A549 (cell line): ENCODE measurements around the gene LSM14B. TPM values are rescaled to one million over a fixed set of nuclear protein-coding genes. Genes with fewer than 3 reads are reported as not detected.

Experiments
- ATAC-seq, 2 experiments: fragments of 200-7000 bp in 1 of 2; fragments of >200 bp in 1 of 2; cut with Nextera tagmentation in 1 of 2; cut with Tn5 transposase in 1 of 2; 3 replicates each; pipeline versions ENCODE4 v1.8.0 to v1.9.1; 2018 to 2020; ENCODE audit warnings: mild to moderate bottlenecking in 1 of 2, moderate library complexity in 1 of 2
- CTCF ChIA-PET: fragments of 300-600 bp; sonication (Branson Sonifier 250); formaldehyde crosslinking; extraction: SDS; loops from one replicate; lab custom pipeline; 2021; ENCODE audit warnings: antibody characterized with exemption, inconsistent platforms; lab: Yijun Ruan, JAX
- POLR2A ChIA-PET: fragments of 350-600 bp; formaldehyde crosslinking; extraction: SDS; loops from one replicate; lab custom pipeline; 2021; ENCODE audit warnings: antibody characterized with exemption, inconsistent platforms; lab: Yijun Ruan, JAX
- DNase-seq, 2 experiments: peaks; one replicate each; pipeline versions ENCODE4 v3.0.0 to v3.0.0-alpha.2; 2011 to 2016; ENCODE audit warnings: low read depth in 1 of 2, low spot score in 1 of 2
- FAIRE-seq: peaks from 2 replicates; lab custom pipeline; 2011; peaks lifted over from hg19 to GRCh38; lab: Jason Lieb, UNC
- H3K27ac ChIP-seq, 2 experiments: fragments of >200 bp; sonication (Bioruptor Twin); formaldehyde crosslinking; 3 replicates each; pipeline ENCODE4 v1.5.1; 2016 to 2017
- H3K4me1 ChIP-seq: fragments of >200 bp; sonication (Bioruptor Twin); formaldehyde crosslinking; 3 replicates; pipeline ENCODE4 v1.6.1; 2016
- H3K4me2 ChIP-seq: fragments of >200 bp; sonication (Bioruptor Twin); formaldehyde crosslinking; 3 replicates; pipeline ENCODE4 v1.6.1; 2016
- H3K4me3 ChIP-seq: fragments of >200 bp; sonication (Bioruptor Twin); formaldehyde crosslinking; 3 replicates; pipeline ENCODE4 v1.5.1; 2016
- H3K9me3 ChIP-seq: fragments of >200 bp; sonication (Bioruptor Twin); formaldehyde crosslinking; 3 replicates; pipeline ENCODE4 v1.6.1; 2016
- BCL3 ChIP-seq: fragments of >200 bp; sonication (Bioruptor Twin); formaldehyde crosslinking; IDR thresholded peaks from 3 replicates; pipeline ENCODE4 v1.6.1; 2016
- CEBPB ChIP-seq, 2 experiments: fragments of >200 bp in 1 of 2; sonication (Bioruptor Twin) in 1 of 2; formaldehyde crosslinking in 1 of 2; IDR thresholded peaks; 2 replicates each; pipeline ENCODE4 v1.6.1; 2012 to 2016
- CHD2 ChIP-seq: fragments of 150-350 bp; IDR thresholded peaks from 2 replicates; pipeline ENCODE4 v1.6.1; 2014; ENCODE audit warnings: low read length; ENCODE audit not compliant: partially characterized antibody
- CHD4 ChIP-seq: fragments of 200-600 bp; sonication (generic); IDR thresholded peaks from 2 replicates; pipeline ENCODE4 v1.6.1; 2016; ENCODE audit warnings: antibody characterized with exemption, mild to moderate bottlenecking, borderline replicate concordance
- E2F6 ChIP-seq: IDR thresholded peaks from 2 replicates; pipeline ENCODE4 v1.6.1; 2012; ENCODE audit warnings: low read depth, borderline replicate concordance
- EHF ChIP-seq: fragments of 250-450 bp; sonication (Bioruptor Pico); IDR thresholded peaks from 2 replicates; pipeline ENCODE4 v1.5.0; 2020; ENCODE audit warnings: mild to moderate bottlenecking
- ELK1 ChIP-seq: fragments of 150-350 bp; IDR thresholded peaks from 2 replicates; pipeline ENCODE4 v1.6.1; 2014; ENCODE audit warnings: low read depth, mild to moderate bottlenecking, low read length
- ESRRA ChIP-seq: fragments of 150-350 bp; IDR thresholded peaks from 2 replicates; pipeline ENCODE4 v1.6.1; 2014; ENCODE audit warnings: mild to moderate bottlenecking, low read length, borderline replicate concordance
- FOXS1 ChIP-seq: fragments of 250-450 bp; sonication (Bioruptor Pico); IDR thresholded peaks from 2 replicates; pipeline ENCODE4 v1.5.0; 2020; ENCODE audit warnings: mild to moderate bottlenecking, moderate library complexity
- GATA3 ChIP-seq: IDR thresholded peaks from 2 replicates; pipeline ENCODE4 v1.6.1; 2012; ENCODE audit warnings: borderline replicate concordance
- HES2 ChIP-seq: fragments of >200 bp; sonication (Bioruptor Twin); formaldehyde crosslinking; IDR thresholded peaks from 2 replicates; pipeline ENCODE4 v1.6.1; 2016
- HOXB13 ChIP-seq: fragments of 250-450 bp; sonication (Bioruptor Pico); IDR thresholded peaks from 2 replicates; pipeline ENCODE4 v1.5.0; 2020; ENCODE audit warnings: low read depth, mild to moderate bottlenecking, moderate library complexity
- HOXB5 ChIP-seq: fragments of 250-450 bp; sonication (Bioruptor Pico); IDR thresholded peaks from 2 replicates; pipeline ENCODE4 v1.5.0; 2020; ENCODE audit warnings: mild to moderate bottlenecking, moderate library complexity
- JUN ChIP-seq, 2 experiments: fragments of >200 bp; sonication (Bioruptor Twin); formaldehyde crosslinking; IDR thresholded peaks; 2 replicates in 1 of 2; 3 replicates in 1 of 2; pipeline ENCODE4 v1.6.1; 2016 to 2017
- JUNB ChIP-seq: fragments of >200 bp; sonication (Bioruptor Twin); formaldehyde crosslinking; IDR thresholded peaks from 2 replicates; pipeline ENCODE4 v1.6.1; 2016
- KDM5A ChIP-seq: fragments of 200-600 bp; sonication (generic); IDR thresholded peaks from 2 replicates; pipeline ENCODE4 v1.6.1; 2016; ENCODE audit warnings: antibody characterized with exemption, mild to moderate bottlenecking
- MAFK ChIP-seq: fragments of 450-650 bp; IDR thresholded peaks from 2 replicates; pipeline ENCODE4 v1.6.1; 2014; ENCODE audit not compliant: partially characterized antibody
- MAZ ChIP-seq: fragments of 150-350 bp; IDR thresholded peaks from 2 replicates; pipeline ENCODE4 v1.6.1; 2014; ENCODE audit warnings: antibody characterized with exemption, low read depth, low read length, borderline replicate concordance
- MYC ChIP-seq: IDR thresholded peaks from 2 replicates; pipeline ENCODE4 v1.6.1; 2012; ENCODE audit warnings: mild to moderate bottlenecking, inconsistent platforms, low read length, improper control_type of control experiment, borderline replicate concordance
- NFE2L2 ChIP-seq: fragments of 150-350 bp; conservative IDR thresholded peaks from 2 replicates; pipeline ENCODE4 v1.6.1; 2014; ENCODE audit warnings: low read length
- POLR2AphosphoS2 ChIP-seq: conservative IDR thresholded peaks from 2 replicates; pipeline ENCODE4 v1.6.1; 2012; ENCODE audit warnings: low read length, improper control_type of control experiment, inconsistent platforms
- RAD21 ChIP-seq, 2 experiments: fragments of >200 bp in 1 of 2; sonication (Bioruptor Twin) in 1 of 2; formaldehyde crosslinking in 1 of 2; IDR thresholded peaks in 1 of 2; conservative IDR thresholded peaks in 1 of 2; 2 replicates in 1 of 2; 3 replicates in 1 of 2; pipeline ENCODE4 v1.6.1; 2012 to 2018; ENCODE audit warnings: inconsistent platforms in 1 of 2
- RCOR1 ChIP-seq: fragments of 150-350 bp; IDR thresholded peaks from 2 replicates; pipeline ENCODE4 v1.6.1; 2014; ENCODE audit warnings: antibody characterized with exemption, low read length, low read depth
- RFX5 ChIP-seq: fragments of 450-650 bp; IDR thresholded peaks from 2 replicates; pipeline ENCODE4 v1.7.1; 2014; ENCODE audit warnings: antibody characterized with exemption, mild to moderate bottlenecking, moderate library complexity
- RNF2 ChIP-seq: fragments of 200-600 bp; sonication (generic); IDR thresholded peaks from 2 replicates; pipeline ENCODE4 v1.6.1; 2016; ENCODE audit warnings: low read depth, mild to moderate bottlenecking, antibody characterized with exemption, moderate library complexity, borderline replicate concordance
- TP53 ChIP-seq: fragments of 250-450 bp; sonication (Bioruptor Pico); IDR thresholded peaks from 2 replicates; pipeline ENCODE4 v1.5.0; 2021; ENCODE audit warnings: mild to moderate bottlenecking, moderate library complexity
- ZC3H11A ChIP-seq: fragments of 450-650 bp; IDR thresholded peaks from 2 replicates; pipeline ENCODE4 v1.6.1; 2014; ENCODE audit warnings: antibody characterized with exemption, mild to moderate bottlenecking
- ZSCAN20 ChIP-seq: fragments of 250-450 bp; sonication (Bioruptor Pico); IDR thresholded peaks from 2 replicates; pipeline ENCODE4 v1.8.0; 2022; ENCODE audit warnings: mild to moderate bottlenecking, moderate library complexity
- WGBS: methylation state at CpG from one replicate; pipeline ENCODE4 v1.1.6; 2017; ENCODE audit errors: missing lambda C conversion rate; 5-methylcytosine and 5-hydroxymethylcytosine counted together
- polyA plus RNA-seq, 4 experiments: library from polyadenylated mRNA; depleted of rRNA in 3 of 4; stranded (reverse); fragments of >200 nt; fragmentation: RNase III in 1 of 4; extraction: RNeasy Plus Mini Kit Qiagen cat#74134 plus additional on column Dnase treatment in 1 of 4; gene quantifications; 2 replicates in 3 of 4; 3 replicates in 1 of 4; pipeline ENCODE4 v1.2.3, GENCODE V29; 2011 to 2017
- TF ChIP-seq, protein P1 (sequence below): fragments of 250-450 bp; sonication (Bioruptor Pico); IDR thresholded peaks from 2 replicates; pipeline ENCODE4 v1.5.0; 2021; ENCODE audit warnings: mild to moderate bottlenecking, moderate library complexity, borderline replicate concordance
- TF ChIP-seq, protein P2 (sequence below): IDR thresholded peaks from 2 replicates; pipeline ENCODE4 v1.6.1; 2012

The LSM14B gene
- polyA plus RNA-seq, 2 of the 4 experiments (the other 2 are of a cell fraction): 22.7 to 28.1 TPM

GRCh38 chr20:62116558-62117361, 5.5 kb upstream of the LSM14B start:
- H3K4me3 ChIP-seq: no peak overlapping the region
- ATAC-seq: no peak
- no peak overlapping the region for H3K27ac ChIP-seq
- WGBS: 79% methylated on average over 38 of the region's 38 CpGs
- FAIRE-seq: no peak
- no peak for DNase-seq
- POLR2A ChIA-PET: no interaction called here
- TF ChIP-seq CHD4 (no peak), HES2 (no peak), MYC (no peak), ZSCAN20 (CRISPR knock-in tag) (no peak), JUNB (no peak), ELK1 (no peak), HOXB13 (CRISPR knock-in tag) (no peak), HOXB5 (CRISPR knock-in tag) (no peak), ESRRA (no peak), JUN (IDR thresholded peaks at IDR 0.05) (no peak), RCOR1 (no peak), CHD2 (no peak)
- H3K9me3 ChIP-seq: peaks cover 40% of the 10 kb centered on the region
- CTCF ChIA-PET: interaction anchor here (1.5 to 3.9 kb wide), 2 partner anchors 18 to 27 kb away, joined by 7 to 15 read pairs; no protein-coding TSS in a partner anchor
- no peaks in the 10 kb centered on the region for H3K4me1 ChIP-seq
- no peak overlapping the region for H3K4me2 ChIP-seq

DNA sequence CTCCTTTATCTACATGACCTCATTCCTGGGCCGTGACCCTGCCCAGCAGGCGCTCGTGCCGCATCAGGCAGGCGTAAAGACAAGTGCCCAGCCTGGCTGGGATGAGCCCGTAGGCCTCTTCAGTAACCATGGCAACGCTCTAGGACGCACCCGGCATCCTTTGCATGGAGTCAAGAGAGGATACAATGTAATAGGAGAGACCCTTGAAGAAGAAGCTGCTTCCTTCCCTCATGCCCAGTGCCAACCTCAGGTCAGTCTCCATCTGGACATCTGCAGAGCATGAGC, 5.0 kb upstream of the LSM14B start:
- no peak for DNase-seq
- 45% methylated on average over 9 of the region's 9 CpGs for WGBS
- H3K27ac ChIP-seq: no peak overlapping the region
- CTCF ChIA-PET: interaction anchor here (1.5 to 3.9 kb wide), 2 partner anchors 18 to 27 kb away, joined by 7 to 15 read pairs; no protein-coding TSS in a partner anchor
- H3K4me1 ChIP-seq: no peaks in the 10 kb centered on the region
- no peak overlapping the region for H3K4me3 ChIP-seq
- POLR2A ChIA-PET: no interaction called here
- peaks cover 34% of the 10 kb centered on the region for H3K9me3 ChIP-seq
- no peak overlapping the region for H3K4me2 ChIP-seq
- FAIRE-seq: no peak
- no peak for ATAC-seq
- TF ChIP-seq CEBPB (IDR thresholded peaks at IDR 0.05) (no peak), POLR2AphosphoS2 (no peak), RFX5 (no peak), NFE2L2 (no peak), EHF (CRISPR knock-in tag) (no peak), BCL3 (no peak), RNF2 (no peak), MAZ (no peak), RAD21 (conservative IDR thresholded peaks at IDR 0.05 in 1 of 2, IDR thresholded peaks at IDR 0.05 in 1 of 2) (no peak), TP53 (CRISPR knock-in tag) (no peak), ZC3H11A (no peak), MAFK (no peak), E2F6 (no peak), GATA3 (no peak), FOXS1 (CRISPR knock-in tag) (no peak), KDM5A (no peak)
- TF ChIP-seq, protein P1, sequence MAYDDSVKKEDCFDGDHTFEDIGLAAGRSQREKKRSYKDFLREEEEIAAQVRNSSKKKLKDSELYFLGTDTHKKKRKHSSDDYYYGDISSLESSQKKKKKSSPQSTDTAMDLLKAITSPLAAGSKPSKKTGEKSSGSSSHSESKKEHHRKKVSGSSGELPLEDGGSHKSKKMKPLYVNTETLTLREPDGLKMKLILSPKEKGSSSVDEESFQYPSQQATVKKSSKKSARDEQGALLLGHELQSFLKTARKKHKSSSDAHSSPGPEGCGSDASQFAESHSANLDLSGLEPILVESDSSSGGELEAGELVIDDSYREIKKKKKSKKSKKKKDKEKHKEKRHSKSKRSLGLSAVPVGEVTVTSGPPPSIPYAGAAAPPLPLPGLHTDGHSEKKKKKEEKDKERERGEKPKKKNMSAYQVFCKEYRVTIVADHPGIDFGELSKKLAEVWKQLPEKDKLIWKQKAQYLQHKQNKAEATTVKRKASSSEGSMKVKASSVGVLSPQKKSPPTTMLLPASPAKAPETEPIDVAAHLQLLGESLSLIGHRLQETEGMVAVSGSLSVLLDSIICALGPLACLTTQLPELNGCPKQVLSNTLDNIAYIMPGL: no peak
- TF ChIP-seq, protein P2, sequence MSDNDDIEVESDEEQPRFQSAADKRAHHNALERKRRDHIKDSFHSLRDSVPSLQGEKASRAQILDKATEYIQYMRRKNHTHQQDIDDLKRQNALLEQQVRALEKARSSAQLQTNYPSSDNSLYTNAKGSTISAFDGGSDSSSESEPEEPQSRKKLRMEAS: no peak
